Caco-2 (cell line): ENCODE measurements around the gene TRANK1. TPM values are rescaled to one million over a fixed set of nuclear protein-coding genes. Genes with fewer than 3 reads are reported as not detected.

Source experiments
- BruUV-seq: library from RNA; stranded (reverse); fragments of 400-500 nt; replicated peaks from 2 replicates; lab custom pipeline; 2021; lab: Mats Ljungman, UMichigan
- CTCF ChIA-PET: fragments of 300-600 bp; sonication (Branson Sonifier 250); formaldehyde crosslinking; loops from one replicate; lab custom pipeline; 2022; ENCODE audit warnings: antibody characterized with exemption; lab: Charles Lee
- POLR2A ChIA-PET: fragments of 300-600 bp; sonication (Branson Sonifier 250); formaldehyde crosslinking; loops from one replicate; lab custom pipeline; 2022; ENCODE audit warnings: antibody characterized with exemption; lab: Charles Lee
- DNase-seq, 2 experiments: peaks; one replicate each; pipeline versions ENCODE4 v3.0.0 to v3.0.0-alpha.2; 2020 to 2022
- H3K27me3 ChIP-seq: replicated peaks from 2 replicates; pipeline ENCODE4 v1.6.0; 2011; ENCODE audit warnings: low read length; ENCODE audit not compliant: control insufficient read depth, insufficient read depth
- H3K36me3 ChIP-seq: 2 replicates; pipeline ENCODE4 v1.5.1; 2011; ENCODE audit warnings: low read length; ENCODE audit not compliant: control insufficient read depth, insufficient read depth
- H3K4me1 ChIP-seq: fragments of 250-450 bp; sonication (Bioruptor Pico); 2 replicates; pipeline ENCODE4 v1.5.1; 2020; ENCODE audit warnings: mild to moderate bottlenecking
- H3K4me3 ChIP-seq: 2 replicates; pipeline ENCODE4 v1.5.1; 2011; ENCODE audit warnings: low read depth, mild to moderate bottlenecking, control low read depth, low read length
- H3K9me3 ChIP-seq: fragments of 250-450 bp; sonication (Bioruptor Pico); 2 replicates; pipeline ENCODE4 v1.5.1; 2020; ENCODE audit warnings: mild to moderate bottlenecking, moderate library complexity
- H3K27ac Mint-ChIP-seq: one replicate; pipeline ENCODE4 v1.8.0; 2022; ENCODE audit warnings: mixed read lengths; ENCODE audit not compliant: unreplicated experiment
- H3K27me3 Mint-ChIP-seq: one replicate; pipeline ENCODE4 v1.8.0; 2022; ENCODE audit warnings: mixed read lengths; ENCODE audit not compliant: insufficient read depth, unreplicated experiment
- H3K36me3 Mint-ChIP-seq: one replicate; pipeline ENCODE4 v1.8.0; 2022; ENCODE audit warnings: mild to moderate bottlenecking, mixed read lengths; ENCODE audit not compliant: insufficient read depth, unreplicated experiment
- H3K4me1 Mint-ChIP-seq: one replicate; pipeline ENCODE4 v1.8.0; 2022; ENCODE audit warnings: low read depth, mixed read lengths; ENCODE audit not compliant: unreplicated experiment
- H3K4me3 Mint-ChIP-seq: one replicate; pipeline ENCODE4 v1.8.0; 2022; ENCODE audit warnings: mild to moderate bottlenecking, moderate library complexity, mixed read lengths; ENCODE audit not compliant: unreplicated experiment
- H3K9me3 Mint-ChIP-seq: one replicate; pipeline ENCODE4 v1.8.0; 2022; ENCODE audit warnings: mixed read lengths; ENCODE audit not compliant: unreplicated experiment
- intact Hi-C: fragments of 100-400 bp; cut with micrococcal nuclease; formaldehyde crosslinking; loops from one replicate; pipeline ENCODE4 v1.10.0; 2022; ENCODE audit not compliant: unreplicated experiment
- total RNA-seq: library from RNA; stranded (reverse); gene quantifications from 2 replicates; pipeline ENCODE4 v1.2.3, GENCODE V29; 2022
- TF ChIP-seq, protein P1 (sequence below), 2 experiments: fragments of 200-600 bp in 1 of 2; IDR thresholded peaks; 1 replicate in 1 of 2; 2 replicates in 1 of 2; pipeline versions ENCODE4 v1.5.1 to v1.8.0; 2011 to 2022; ENCODE audit warnings: antibody characterized with exemption in 1 of 2, control low read depth in 1 of 2, inconsistent platforms in 1 of 2, low read depth in 1 of 2, low read length in 1 of 2, mild to moderate bottlenecking in 1 of 2, moderate library complexity in 1 of 2; ENCODE audit not compliant: insufficient read depth in 1 of 2, severe bottlenecking in 1 of 2, unreplicated experiment in 1 of 2

TRANK1 gene
- total RNA-seq, 1 experiment from 2014 or later = 4.3 TPM

DNA sequence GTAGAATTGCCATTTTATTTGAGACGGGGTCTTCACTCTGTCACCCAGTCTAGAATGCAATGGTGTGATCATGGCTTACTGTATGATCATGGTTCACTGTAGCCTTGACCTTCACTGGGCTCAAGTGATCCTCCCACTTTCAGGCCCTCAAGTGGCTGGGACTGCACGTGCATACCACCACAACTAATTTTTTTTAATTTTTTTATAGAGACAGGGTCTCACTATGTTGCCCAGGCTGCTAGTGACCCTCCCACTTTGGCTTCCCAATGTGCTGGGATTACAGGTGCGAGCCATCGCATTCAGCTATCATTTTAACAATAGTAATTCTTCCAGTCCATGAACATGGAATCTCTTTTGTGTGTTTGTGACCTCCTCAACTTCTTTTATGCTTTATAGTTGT, 36.2 kb upstream of the TRANK1 start:
- no peak for DNase-seq
- Mint-ChIP-seq H3K27me3 (no peaks in the 10 kb centered on the region), H3K36me3 (peaks cover 17% of the 10 kb centered on the region), H3K9me3 (peaks cover 9% of the 10 kb centered on the region), H3K4me3 (no peak overlapping the region), H3K27ac (no peak overlapping the region), H3K4me1 (no peaks in the 10 kb centered on the region)
- TF ChIP-seq, protein P1, sequence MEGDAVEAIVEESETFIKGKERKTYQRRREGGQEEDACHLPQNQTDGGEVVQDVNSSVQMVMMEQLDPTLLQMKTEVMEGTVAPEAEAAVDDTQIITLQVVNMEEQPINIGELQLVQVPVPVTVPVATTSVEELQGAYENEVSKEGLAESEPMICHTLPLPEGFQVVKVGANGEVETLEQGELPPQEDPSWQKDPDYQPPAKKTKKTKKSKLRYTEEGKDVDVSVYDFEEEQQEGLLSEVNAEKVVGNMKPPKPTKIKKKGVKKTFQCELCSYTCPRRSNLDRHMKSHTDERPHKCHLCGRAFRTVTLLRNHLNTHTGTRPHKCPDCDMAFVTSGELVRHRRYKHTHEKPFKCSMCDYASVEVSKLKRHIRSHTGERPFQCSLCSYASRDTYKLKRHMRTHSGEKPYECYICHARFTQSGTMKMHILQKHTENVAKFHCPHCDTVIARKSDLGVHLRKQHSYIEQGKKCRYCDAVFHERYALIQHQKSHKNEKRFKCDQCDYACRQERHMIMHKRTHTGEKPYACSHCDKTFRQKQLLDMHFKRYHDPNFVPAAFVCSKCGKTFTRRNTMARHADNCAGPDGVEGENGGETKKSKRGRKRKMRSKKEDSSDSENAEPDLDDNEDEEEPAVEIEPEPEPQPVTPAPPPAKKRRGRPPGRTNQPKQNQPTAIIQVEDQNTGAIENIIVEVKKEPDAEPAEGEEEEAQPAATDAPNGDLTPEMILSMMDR (IDR thresholded peaks at IDR 0.05; ENCODE audit: insufficient read depth in 1 of 2, low read depth in 1 of 2, low read length in 1 of 2, severe bottlenecking in 1 of 2, unreplicated experiment in 1 of 2) = no peak
- no peaks in the 10 kb centered on the region for H3K27me3 ChIP-seq
- no peaks in the 10 kb centered on the region for H3K4me1 ChIP-seq
- POLR2A ChIA-PET = no interaction called here
- no TSS peak for BruUV-seq
- no peaks in the 10 kb centered on the region for H3K9me3 ChIP-seq
- no peaks in the 10 kb centered on the region; the same call in 1 of the 2 replicates for H3K36me3 ChIP-seq
- no peak overlapping the region for H3K4me3 ChIP-seq
- intact Hi-C loops = no loop called here
- CTCF ChIA-PET = no interaction called here

DNA sequence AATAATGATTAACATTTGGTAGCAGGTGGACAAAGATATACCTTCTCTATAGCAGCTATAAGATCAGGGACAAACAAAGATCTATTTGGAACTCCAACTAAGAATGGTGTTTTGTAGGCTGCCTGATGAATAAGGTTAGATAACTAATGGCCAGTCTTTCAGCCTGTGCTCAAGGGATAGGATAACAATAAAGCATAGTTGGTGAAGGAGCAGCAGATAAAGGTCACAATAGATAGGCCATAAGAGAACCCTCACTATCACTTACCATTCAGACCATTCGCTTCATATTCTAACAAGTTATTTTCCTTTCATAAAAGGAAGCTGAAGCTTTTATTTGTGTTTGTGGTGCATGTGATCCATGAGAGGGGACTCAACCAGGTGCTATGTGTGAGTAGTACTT, 28.3 kb upstream of the TRANK1 start:
- Histone ChIP-seq H3K36me3 (no peaks in the 10 kb centered on the region), H3K4me3 (no peak overlapping the region), H3K9me3 (no peaks in the 10 kb centered on the region), H3K4me1 (peaks cover 7% of the 10 kb centered on the region), H3K27me3 (no peaks in the 10 kb centered on the region)
- intact Hi-C loops = no loop called here
- no peak overlapping the region for H3K27ac Mint-ChIP-seq
- peaks cover 9% of the 10 kb centered on the region for H3K9me3 Mint-ChIP-seq
- no peak for DNase-seq
- ChIA-PET CTCF (interaction anchor here (0.5 kb wide), 1 partner anchor 13 kb away, joined by 5 read pairs; no protein-coding TSS in a partner anchor), POLR2A (no interaction called here)
- peaks cover 22% of the 10 kb centered on the region for H3K4me1 Mint-ChIP-seq
- no peaks in the 10 kb centered on the region for H3K36me3 Mint-ChIP-seq
- H3K27me3 Mint-ChIP-seq = no peaks in the 10 kb centered on the region
- TF ChIP-seq, protein P1 (IDR thresholded peaks at IDR 0.05; ENCODE audit: insufficient read depth in 1 of 2, low read depth in 1 of 2, low read length in 1 of 2, severe bottlenecking in 1 of 2, unreplicated experiment in 1 of 2) = no peak
- H3K4me3 Mint-ChIP-seq = no peak overlapping the region
- BruUV-seq = no TSS peak

DNA sequence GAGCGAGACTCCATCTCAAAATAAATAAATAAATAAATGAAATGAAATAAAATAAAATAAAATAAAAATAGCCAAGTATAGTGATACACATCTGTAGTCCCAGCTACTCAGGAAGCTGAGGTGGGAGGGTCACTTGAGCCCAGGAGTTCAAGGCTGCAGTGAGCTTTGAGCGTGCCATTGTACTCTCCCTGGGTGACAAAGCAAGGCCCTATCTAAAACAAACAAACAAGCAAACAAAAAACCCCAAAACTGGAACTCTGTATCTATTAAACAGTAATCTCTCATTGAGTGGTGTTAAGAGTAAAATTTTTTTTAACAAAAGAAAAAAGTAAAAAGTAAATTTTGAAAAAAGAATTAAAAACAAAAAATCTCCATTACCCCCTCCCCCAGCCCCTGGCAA, 27.3 kb upstream of the TRANK1 start:
- H3K27me3 ChIP-seq = no peaks in the 10 kb centered on the region

More for the DNA sequence above, 27.3 kb upstream of the TRANK1 start:
- Histone ChIP-seq H3K36me3 (no peaks in the 10 kb centered on the region), H3K9me3 (no peaks in the 10 kb centered on the region), H3K4me1 (peaks cover 7% of the 10 kb centered on the region), H3K4me3 (no peak overlapping the region)
- no peak for DNase-seq
- no TSS peak for BruUV-seq
- H3K9me3 Mint-ChIP-seq = peaks cover 1% of the 10 kb centered on the region
- H3K4me1 Mint-ChIP-seq = peaks cover 22% of the 10 kb centered on the region
- TF ChIP-seq, protein P1 (IDR thresholded peaks at IDR 0.05; ENCODE audit: insufficient read depth in 1 of 2, low read depth in 1 of 2, low read length in 1 of 2, severe bottlenecking in 1 of 2, unreplicated experiment in 1 of 2) = no peak
- H3K27me3 Mint-ChIP-seq = no peaks in the 10 kb centered on the region
- H3K27ac Mint-ChIP-seq = no peak overlapping the region
- H3K4me3 Mint-ChIP-seq = no peak overlapping the region
- POLR2A ChIA-PET = no interaction called here
- intact Hi-C loops = no loop called here
- CTCF ChIA-PET = no interaction called here
- no peaks in the 10 kb centered on the region for H3K36me3 Mint-ChIP-seq
